COLO668 (cell line): ENCODE measurements around the gene MAP9.
"Not testable (repeated sequence)": the region's sequence is repeated elsewhere in the genome, so short reads cannot be mapped to it uniquely, and the experiment has no call there.

Experiments used
- DNase-seq: peaks from one replicate; lab custom pipeline; 2025; ENCODE audit not compliant: unreplicated experiment; lab: John Stamatoyannopoulos, UW

MAP9 gene

GRCh38 chr4:155376387-155377268 lies at the start of gene MAP9:
Gene MAP9, minus strand, starts transcription at chr4:155376965. Its CDS starts 1,115 bp downstream, at chr4:155375850.
- peak; percentile 96 for DNase-seq

- DNase-seq, result not testable (repeated sequence)
Observed at GRCh38 chr4:155424778-155425177, 48.0 kb upstream of the MAP9 start.

GRCh38 chr4:155423671-155424070 lies 46.9 kb upstream of the MAP9 start:
- no peak for DNase-seq

- DNase-seq, result no peak
Observed at GRCh38 chr4:155419266-155419665, 42.5 kb upstream of the MAP9 start.

GRCh38 chr4:155415662-155416061 lies 38.9 kb upstream of the MAP9 start:
- DNase-seq, result no peak

GRCh38 chr4:155413451-155413850 lies 36.7 kb upstream of the MAP9 start:
- no peak for DNase-seq

- DNase-seq, result no peak
Observed at GRCh38 chr4:155411546-155411945, 34.8 kb upstream of the MAP9 start.

GRCh38 chr4:155408796-155409195 lies 32.0 kb upstream of the MAP9 start:
- no peak for DNase-seq

- DNase-seq, result no peak
Observed at GRCh38 chr4:155407480-155407879, 30.7 kb upstream of the MAP9 start.

GRCh38 chr4:155405059-155405458 lies 28.3 kb upstream of the MAP9 start:
- DNase-seq, result no peak

- DNase-seq, result no peak
Observed at GRCh38 chr4:155403886-155404285, 27.1 kb upstream of the MAP9 start.

GRCh38 chr4:155402941-155403340 lies 26.2 kb upstream of the MAP9 start:
- no peak for DNase-seq

GRCh38 chr4:155400893-155401292 lies 24.1 kb upstream of the MAP9 start:
- DNase-seq, result no peak

GRCh38 chr4:155399974-155400697 lies 23.4 kb upstream of the MAP9 start:
- DNase-seq, result no peak

GRCh38 chr4:155392481-155393184 lies 15.9 kb upstream of the MAP9 start:
- no peak for DNase-seq

- DNase-seq, result no peak
Observed at GRCh38 chr4:155391932-155392331, 15.2 kb upstream of the MAP9 start.

- no peak for DNase-seq
Observed at GRCh38 chr4:155388162-155388561, 11.4 kb upstream of the MAP9 start.

GRCh38 chr4:155383541-155383940 lies 6.8 kb upstream of the MAP9 start:
- no peak for DNase-seq

- DNase-seq, result peak; percentile 35
Observed at GRCh38 chr4:155377276-155377675, 511 bp upstream of the MAP9 start.

GRCh38 chr4:155371432-155372043 lies 5.2 kb downstream of the MAP9 start:
- no peak for DNase-seq

GRCh38 chr4:155367608-155368007 lies 9.2 kb downstream of the MAP9 start:
- DNase-seq, result no peak
